Hematopoietic multipotent progenitor cell (in vitro differentiated cells): ENCODE measurements around the gene GNG5. TPM values are rescaled to one million over a fixed set of nuclear protein-coding genes. Genes with fewer than 3 reads are reported as not detected.
A peak's percentile ranks its signal among the peaks of the same experiment; 100 is the strongest.

Experiments used
- DNase-seq, 3 donors: peaks; one replicate each; pipeline ENCODE4 v3.0.0-alpha.2; 2011 to 2015; ENCODE audit warnings: low read depth in 2 of 3, low spot score in 2 of 3
- total RNA-seq: library from RNA; depleted of rRNA; stranded (reverse); fragments of >200 nt; gene quantifications from one replicate; pipeline ENCODE4 v1.2.3, GENCODE V29; 2012

GNG5 gene
- 13.7 TPM for total RNA-seq

DNA sequence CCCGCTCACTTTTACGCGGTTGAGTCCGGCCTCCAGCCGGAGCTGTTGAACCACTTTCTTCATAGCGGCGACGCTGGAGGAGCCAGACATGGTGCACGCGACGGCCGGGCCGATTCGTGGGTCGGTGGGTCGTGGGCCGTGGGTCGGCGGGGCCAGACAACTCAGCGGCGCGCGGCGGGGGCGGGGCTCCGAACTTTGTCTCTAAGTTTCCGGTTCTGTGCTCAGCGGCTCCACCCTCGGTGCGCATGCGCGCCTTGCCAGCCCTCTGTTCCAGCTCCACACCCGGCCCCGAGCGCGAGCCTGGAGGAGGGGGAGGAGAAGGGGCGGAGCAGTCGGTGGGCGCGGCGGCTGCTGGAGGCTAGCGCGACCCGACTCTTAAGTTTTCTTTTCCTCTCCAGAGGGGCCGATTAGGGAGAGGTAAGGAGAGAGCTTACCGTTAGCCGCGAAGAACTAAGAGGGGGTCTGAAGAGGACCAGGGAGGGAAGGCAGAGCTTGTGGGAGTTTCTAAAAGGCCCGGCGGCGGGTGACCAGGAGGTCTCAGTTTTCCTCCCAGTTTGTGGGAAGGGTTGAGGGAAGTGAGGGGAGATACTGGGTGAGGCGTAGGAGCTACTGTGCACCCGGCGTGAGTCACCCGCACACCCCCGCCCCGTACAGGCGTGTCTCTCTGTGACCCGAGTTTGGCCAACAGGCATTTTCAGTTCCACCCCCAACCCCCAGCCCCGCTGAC, at the start of gene GNG5, which contains the start of gene SPATA1:
GNG5 (minus strand) TSS at position 580 of the 727 bp plus-strand sequence; CDS start at position 90, 490 bp downstream.
SPATA1 (plus strand) TSS at position 385 of the 727 bp plus-strand sequence. CDS start 9,974 bp downstream, outside the sequence.
- DNase-seq: peak; percentile 92 to 99 (median 98)

DNA sequence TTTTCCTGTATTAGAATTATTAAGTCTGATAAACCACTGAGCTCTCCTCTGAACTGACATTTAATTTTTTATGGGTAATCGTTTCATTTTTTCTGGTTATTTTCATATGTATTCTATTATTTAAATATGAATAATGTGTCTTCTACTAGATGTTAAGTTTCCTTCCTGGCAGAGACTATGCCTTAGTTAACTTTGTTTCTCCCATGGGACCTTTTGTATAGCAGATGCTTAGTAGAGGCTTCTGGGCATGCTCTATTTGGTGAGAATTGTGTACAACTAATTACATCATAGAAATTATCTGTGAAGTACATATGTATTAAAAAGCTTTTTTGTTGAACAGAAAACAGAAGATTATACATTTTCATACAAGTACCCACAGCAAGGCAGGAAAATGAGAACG, 44.4 kb upstream of the GNG5 start:
- no peak for DNase-seq

DNA sequence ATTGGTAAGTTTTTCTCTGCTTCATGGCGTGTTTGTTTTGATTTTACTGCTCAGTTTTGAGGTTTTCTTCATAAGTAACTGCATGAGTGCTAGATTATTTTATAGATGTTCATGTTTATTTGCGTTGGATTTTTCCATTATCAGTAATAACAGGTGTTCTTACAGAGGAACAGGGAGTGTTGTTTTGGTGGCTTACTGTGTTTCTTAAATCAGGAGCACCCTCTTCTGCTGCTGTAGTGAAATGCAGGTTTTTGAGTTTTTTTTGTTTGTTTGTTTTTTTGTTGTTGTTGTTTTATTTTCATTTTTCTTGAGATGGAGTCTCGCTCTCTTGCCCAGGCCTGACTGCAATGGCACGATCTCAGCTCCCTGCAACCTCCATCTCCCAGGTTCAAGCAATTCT, 35.3 kb upstream of the GNG5 start:
- DNase-seq: peak in 2 of 3 donors; percentile 10 to 14

GRCh38 chr1:84540759-84541158, 34.4 kb upstream of the GNG5 start:
- no peak for DNase-seq

DNA sequence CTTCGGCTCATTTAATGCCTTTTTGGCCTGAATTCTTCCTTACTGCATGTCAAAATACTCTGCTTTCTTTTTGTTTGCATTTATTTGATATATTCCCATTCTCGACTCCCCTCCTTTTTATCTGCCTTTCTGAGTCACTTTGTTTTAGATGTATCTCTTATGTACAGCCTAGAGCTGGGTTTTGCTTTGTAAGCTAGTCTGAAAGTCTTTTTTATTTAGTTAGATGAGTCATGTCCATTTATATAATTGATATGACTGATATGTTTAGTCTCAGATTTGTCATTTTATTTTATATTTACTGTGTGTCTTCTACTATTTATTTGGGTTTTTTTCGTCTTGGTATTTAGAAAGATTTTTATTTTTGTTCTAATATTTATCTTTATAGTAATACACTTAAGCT, 33.6 kb upstream of the GNG5 start:
- DNase-seq: no peak

GRCh38 chr1:84538599-84538998, 32.2 kb upstream of the GNG5 start:
- DNase-seq: no peak

GRCh38 chr1:84525779-84526178, 19.4 kb upstream of the GNG5 start:
- no peak for DNase-seq

DNA sequence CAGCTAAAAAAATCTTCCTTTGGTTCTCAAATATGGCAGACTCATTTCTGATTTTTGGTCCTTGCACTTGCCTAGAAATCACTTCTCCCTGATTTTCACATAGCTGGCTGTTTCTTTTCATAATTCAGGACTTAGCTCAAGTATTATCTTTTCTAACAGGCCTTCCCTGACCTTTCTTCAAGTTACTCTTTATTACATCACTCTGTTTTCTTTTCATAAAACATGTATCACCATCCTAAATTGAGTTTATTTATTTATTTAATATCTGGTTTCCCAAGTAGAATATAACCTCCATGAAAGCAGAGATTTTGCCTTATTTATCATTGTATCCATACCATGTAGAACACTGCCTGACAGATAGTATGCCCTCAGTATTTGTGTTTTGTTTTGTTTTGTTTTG, 18.2 kb upstream of the GNG5 start:
- no peak for DNase-seq

DNA sequence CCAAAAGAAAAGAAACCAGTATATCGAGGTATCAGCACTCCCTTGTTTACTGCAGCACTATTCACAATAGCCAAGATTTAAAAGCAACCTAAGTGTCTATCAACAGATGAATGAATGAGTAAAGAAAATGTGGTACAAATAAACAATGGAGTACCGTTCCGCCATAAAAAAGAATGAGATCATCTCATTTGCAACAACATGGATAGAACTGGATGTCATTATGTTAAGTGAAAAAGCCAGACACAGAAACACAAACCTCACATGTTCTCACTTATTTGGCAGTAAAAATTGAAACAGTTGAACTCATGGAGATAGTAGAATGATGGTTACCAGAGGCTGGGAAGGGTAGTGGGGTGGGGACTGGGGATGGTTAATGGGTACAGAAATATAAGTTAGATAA, 4.3 kb upstream of the GNG5 start:
- DNase-seq: no peak

DNA sequence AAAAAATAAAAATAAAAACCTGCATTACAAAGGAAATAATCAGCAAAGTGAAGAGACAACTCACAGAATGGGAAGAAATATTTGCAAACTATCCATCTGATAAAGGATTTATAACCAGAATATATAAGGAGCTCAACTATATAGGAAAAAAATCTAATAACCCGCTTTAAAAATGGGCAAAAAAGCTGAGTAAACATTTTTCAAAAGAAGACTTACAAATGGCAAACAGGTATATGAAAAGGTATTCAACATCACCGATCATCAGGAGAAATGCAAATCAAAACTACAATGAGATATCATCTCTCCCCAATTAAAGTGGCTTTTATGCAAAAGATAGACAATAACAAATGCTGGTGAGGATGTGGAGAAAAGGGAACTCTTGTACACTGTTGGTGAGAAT, 3.8 kb upstream of the GNG5 start:
- DNase-seq: no peak

- DNase-seq: no peak
Measured at GRCh38 chr1:84509029-84509428, 2.6 kb upstream of the GNG5 start.

DNA sequence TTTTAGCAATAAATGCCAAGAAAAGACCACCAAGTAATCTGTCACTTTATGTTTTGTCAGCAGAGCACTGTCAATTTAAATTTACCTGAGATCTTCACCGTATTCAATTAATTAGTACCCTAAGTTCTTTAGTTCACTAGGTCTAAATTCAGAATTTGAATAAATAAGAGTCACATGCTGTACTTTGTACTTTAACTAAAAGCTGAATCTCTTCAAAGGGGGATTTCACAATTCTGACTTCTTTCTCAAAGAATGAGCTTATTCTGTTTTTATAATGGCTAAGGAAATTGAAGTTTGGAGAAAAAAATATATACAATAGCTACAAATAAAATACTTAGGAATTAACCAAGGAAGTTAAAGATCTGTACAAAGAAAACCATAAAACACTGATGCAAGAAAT, 2.1 kb upstream of the GNG5 start:
- DNase-seq: no peak

- DNase-seq: peak in 1 of 3 donors; percentile 21
Measured at GRCh38 chr1:84507887-84508286, 1.5 kb upstream of the GNG5 start.

- no peak for DNase-seq
Measured at GRCh38 chr1:84506729-84507453, 510 bp upstream of the GNG5 start.

GRCh38 chr1:84505493-84506001, 834 bp downstream of the GNG5 start:
- no peak for DNase-seq

GRCh38 chr1:84504580-84505492, 1.5 kb downstream of the GNG5 start:
- no peak for DNase-seq

DNA sequence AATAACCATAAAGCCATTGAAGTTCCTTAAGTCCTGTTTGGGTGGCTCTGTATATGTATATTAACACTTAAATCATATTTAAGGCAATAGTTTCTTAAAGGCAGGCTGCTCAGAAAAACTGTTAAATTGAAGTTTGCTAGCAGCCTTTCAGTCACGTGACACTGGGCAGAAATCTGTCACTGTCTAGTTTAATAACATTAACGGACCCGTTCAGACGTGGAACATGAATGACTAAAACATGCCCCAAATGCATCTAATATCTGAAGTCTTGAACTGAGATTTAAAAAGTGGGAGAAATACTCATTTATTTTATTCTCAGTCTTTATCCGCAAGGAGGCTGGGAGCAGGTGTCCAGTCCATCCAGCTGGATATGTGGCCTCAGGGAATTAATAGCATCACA, 3.5 kb downstream of the GNG5 start:
- no peak for DNase-seq

GRCh38 chr1:84497631-84498275, 8.6 kb downstream of the GNG5 start:
- DNase-seq: peak in 1 of 3 donors; percentile 32

DNA sequence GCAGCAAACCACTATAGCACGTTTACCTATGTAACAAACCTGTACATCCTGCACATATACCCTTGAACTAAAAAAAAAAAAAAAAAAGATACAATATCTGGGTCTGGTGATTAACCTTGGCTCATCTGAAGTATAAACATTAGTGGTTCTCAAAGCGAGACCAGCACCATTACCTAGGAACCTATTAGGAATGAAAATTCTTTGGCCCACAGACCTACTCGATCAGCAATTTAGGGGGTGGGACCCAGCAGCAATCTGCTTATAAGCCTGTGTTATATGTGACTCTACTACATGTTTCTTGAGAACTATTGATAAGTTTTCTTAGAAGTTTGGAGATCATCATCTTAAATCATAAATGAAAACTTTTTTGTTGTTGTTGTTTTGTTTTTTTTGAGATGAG, 9.9 kb downstream of the GNG5 start:
- no peak for DNase-seq

DNA sequence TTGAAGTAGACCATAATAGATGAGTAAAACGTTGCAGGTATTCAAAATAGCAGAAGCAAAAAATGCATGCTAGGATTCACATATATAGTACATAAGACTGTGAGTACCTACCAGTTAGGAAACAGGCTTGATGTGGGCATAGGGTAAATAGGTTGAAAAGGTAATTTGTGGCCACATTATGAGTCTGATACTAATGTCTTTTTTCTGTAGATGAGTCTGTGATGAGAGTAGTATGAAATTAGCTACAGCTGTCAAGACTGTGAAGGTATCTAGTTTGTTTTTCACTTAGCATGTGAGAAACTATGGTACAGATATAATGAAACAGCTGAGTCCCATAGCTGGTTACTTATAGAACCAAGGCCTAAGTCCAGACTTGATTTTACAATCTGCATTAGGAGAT, 12.6 kb downstream of the GNG5 start:
- DNase-seq: no peak
